Tibial artery (tissue), 4 donors: ENCODE results near the gene OAS1.

Source experiments
- DNase-seq, 2 donors: peaks; one replicate each; pipeline ENCODE4 v3.0.0-alpha.2; 2019
- H3K27ac ChIP-seq, 2 donors: fragments of 200-600 bp; sonication (generic) in 1 of 2; 1 replicate in 1 of 2; 2 replicates in 1 of 2; pipeline ENCODE4 v1.5.1; 2018 to 2019; ENCODE audit warnings: mild to moderate bottlenecking in 1 of 2
- H3K27me3 ChIP-seq, 2 donors: fragments of 200-600 bp; sonication (generic) in 1 of 2; one replicate each; pipeline versions ENCODE4 v1.5.1 to v1.6.0; 2016 to 2019
- H3K36me3 ChIP-seq, 3 donors: fragments of 200-600 bp; sonication (generic) in 2 of 3; one replicate each; pipeline ENCODE4 v1.5.1; 2016 to 2019; ENCODE audit warnings: mild to moderate bottlenecking in 2 of 3
- H3K4me1 ChIP-seq, 4 donors: fragments of 200-600 bp; sonication (generic) in 2 of 4; 1 replicate in 3 of 4; 2 replicates in 1 of 4; pipeline ENCODE4 v1.5.1; 2016 to 2019
- H3K4me3 ChIP-seq, 2 donors: fragments of 200-600 bp; sonication (generic) in 1 of 2; 1 replicate in 1 of 2; 2 replicates in 1 of 2; pipeline ENCODE4 v1.5.1; 2018 to 2019; ENCODE audit warnings: mild to moderate bottlenecking in 2 of 2
- H3K9me3 ChIP-seq, 3 donors: fragments of 200-600 bp; sonication (generic) in 1 of 3; one replicate each; pipeline ENCODE4 v1.5.1; 2016 to 2019
- CTCF ChIP-seq, 2 experiments: fragments of 200-600 bp in 1 of 2; fragments of 450-650 bp in 1 of 2; IDR thresholded peaks; one replicate each; pipeline ENCODE4 v1.5.1; 2017 to 2019; ENCODE audit warnings: antibody characterized with exemption in 2 of 2, mild to moderate bottlenecking in 1 of 2, moderate library complexity in 1 of 2
- intact Hi-C: fragments of 100-400 bp; cut with DNase I; formaldehyde crosslinking; loops from one replicate; pipeline ENCODE4 v1.15.0; 2023; ENCODE audit warnings: low total_unique reads

Gene OAS1

GRCh38 chr12:112937741-112938719, 31.3 kb downstream of the OAS1 start, which contains the start of gene OAS3:
OAS3 (plus strand) TSS chr12:112938474; CDS start chr12:112938531, 57 bp downstream.
- H3K9me3 ChIP-seq = no peaks in the 10 kb centered on the region
- peak within 1 kb of the TSS; percentile 61 to 81 for H3K4me3 ChIP-seq
- H3K27me3 ChIP-seq = no peaks in the 10 kb centered on the region
- H3K4me1 ChIP-seq = peaks cover 0 to 17% (median 10%) of the 10 kb centered on the region in 4 donors
- no peak for TF ChIP-seq CTCF (IDR thresholded peaks at IDR 0.05)
- peak within 1 kb of the TSS; percentile 38 to 54 for H3K27ac ChIP-seq
- no peaks in the 10 kb centered on the region for H3K36me3 ChIP-seq
- DNase-seq = peak; percentile 88 to 90
- intact Hi-C loops = no loop called here

GRCh38 chr12:112938751-112939150, 32.0 kb downstream of the OAS1 start:
- peaks cover 0 to 1% (median 0%) of the 10 kb centered on the region in 3 donors for H3K36me3 ChIP-seq
- H3K27me3 ChIP-seq = no peaks in the 10 kb centered on the region
- H3K4me1 ChIP-seq = peaks cover 0 to 17% (median 10%) of the 10 kb centered on the region in 4 donors
- H3K4me3 ChIP-seq = peak overlapping the region; percentile 61 to 81
- peak overlapping the region; percentile 38 to 54 for H3K27ac ChIP-seq
- no peaks in the 10 kb centered on the region for H3K9me3 ChIP-seq
- DNase-seq = no peak
- TF ChIP-seq CTCF (IDR thresholded peaks at IDR 0.05) = no peak
- intact Hi-C loops = no loop called here

- no peak for TF ChIP-seq CTCF (IDR thresholded peaks at IDR 0.05)
- intact Hi-C loops = no loop called here
- H3K4me3 ChIP-seq = no peak overlapping the region
- no peaks in the 10 kb centered on the region for H3K9me3 ChIP-seq
- no peaks in the 10 kb centered on the region for H3K27me3 ChIP-seq
- H3K27ac ChIP-seq = no peak overlapping the region
- DNase-seq = no peak
- H3K4me1 ChIP-seq = peaks cover 0 to 17% (median 10%) of the 10 kb centered on the region in 4 donors
- peaks cover 0 to 12% (median 0%) of the 10 kb centered on the region in 3 donors for H3K36me3 ChIP-seq
These were observed 33.1 kb downstream of the OAS1 start for GRCh38 chr12:112939761-112940381.

GRCh38 chr12:112941528-112942335, 35.0 kb downstream of the OAS1 start:
- H3K36me3 ChIP-seq = peaks cover 0 to 21% (median 0%) of the 10 kb centered on the region in 3 donors
- H3K4me1 ChIP-seq = peaks cover 0 to 17% (median 10%) of the 10 kb centered on the region in 4 donors
- intact Hi-C loops = no loop called here
- no peak for DNase-seq
- no peaks in the 10 kb centered on the region for H3K27me3 ChIP-seq
- TF ChIP-seq CTCF (IDR thresholded peaks at IDR 0.05) = no peak
- H3K4me3 ChIP-seq = no peak overlapping the region
- H3K27ac ChIP-seq = no peak overlapping the region
- no peaks in the 10 kb centered on the region for H3K9me3 ChIP-seq

GRCh38 chr12:112942572-112942971, 35.8 kb downstream of the OAS1 start:
- Histone ChIP-seq H3K4me3 (no peak overlapping the region), H3K27me3 (no peaks in the 10 kb centered on the region), H3K4me1 (peaks cover 0 to 17% (median 10%) of the 10 kb centered on the region in 4 donors), H3K36me3 (peaks cover 0 to 21% (median 0%) of the 10 kb centered on the region in 3 donors), H3K9me3 (no peaks in the 10 kb centered on the region), H3K27ac (no peak overlapping the region)
- intact Hi-C loops = no loop called here
- TF ChIP-seq CTCF (IDR thresholded peaks at IDR 0.05) = no peak
- no peak for DNase-seq
